ENCODE measurements around the gene CCSER1.
A peak's percentile ranks its signal among the peaks of the same experiment; 100 is the strongest.
"Not testable (repeated sequence)": the region's sequence is repeated elsewhere in the genome, so short reads cannot be mapped to it uniquely, and the experiment has no call there.

CCSER1 gene

DNA sequence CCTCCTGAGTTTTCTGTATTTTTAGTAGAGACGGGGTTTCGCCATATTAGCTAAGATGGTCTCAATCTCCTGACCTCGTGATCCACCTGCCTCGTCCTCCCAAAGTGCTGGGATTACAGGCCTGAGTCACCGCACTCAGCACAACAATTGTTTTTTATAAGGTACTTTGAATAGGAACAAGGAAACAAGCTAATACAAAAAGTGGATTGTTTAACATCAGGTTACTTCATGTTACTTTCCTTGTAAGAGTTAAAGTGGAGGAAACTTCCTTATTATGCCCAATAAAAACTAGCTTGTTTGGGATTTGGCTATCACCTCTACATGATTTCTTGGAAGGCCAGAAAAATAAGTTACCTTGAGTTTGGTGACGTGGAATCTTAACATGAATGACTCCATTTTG, 698.7 kb downstream of the CCSER1 start:
- no peak for DNase-seq (ENCODE audit: low spot score)

DNA sequence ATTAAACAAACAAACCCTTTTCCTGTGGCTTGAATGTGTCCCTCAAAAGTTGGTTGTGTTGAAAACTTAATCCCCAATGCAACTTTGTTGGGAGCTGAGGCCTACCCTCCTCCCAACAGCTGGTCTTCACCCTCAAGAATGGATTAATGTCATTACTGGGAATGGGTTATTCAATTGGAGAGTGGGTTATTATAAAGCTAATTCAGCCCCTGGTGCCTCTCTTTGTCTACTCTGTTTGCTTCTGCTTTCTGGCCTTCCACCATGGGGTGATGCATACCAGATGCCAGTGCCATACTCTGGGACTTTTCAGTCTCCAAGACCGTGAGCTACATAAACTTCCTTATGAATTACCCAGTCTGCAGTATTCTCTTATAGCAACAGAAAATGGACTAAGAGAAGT, 706.5 kb downstream of the CCSER1 start:
- no peak for DNase-seq (ENCODE audit: low spot score)

DNA sequence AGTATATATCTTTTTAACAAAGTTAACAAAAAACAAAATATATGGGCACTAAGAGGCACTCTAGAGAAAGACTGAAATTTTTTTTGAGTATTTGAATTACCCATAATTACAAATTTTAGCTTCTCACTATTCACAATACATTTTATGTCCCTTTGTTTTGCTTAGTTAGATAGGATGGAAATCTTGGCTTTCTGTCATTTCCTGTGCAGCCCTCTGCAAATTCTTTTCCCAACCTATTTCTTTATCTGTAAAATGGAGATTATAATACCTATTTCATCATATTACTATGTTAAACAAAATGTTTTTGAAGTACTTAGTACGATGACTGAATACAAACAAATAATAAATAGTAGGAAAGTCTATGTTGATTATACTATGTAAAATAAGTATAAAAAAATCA, 710.0 kb downstream of the CCSER1 start:
- DNase-seq (ENCODE audit: low spot score), result no peak

DNA sequence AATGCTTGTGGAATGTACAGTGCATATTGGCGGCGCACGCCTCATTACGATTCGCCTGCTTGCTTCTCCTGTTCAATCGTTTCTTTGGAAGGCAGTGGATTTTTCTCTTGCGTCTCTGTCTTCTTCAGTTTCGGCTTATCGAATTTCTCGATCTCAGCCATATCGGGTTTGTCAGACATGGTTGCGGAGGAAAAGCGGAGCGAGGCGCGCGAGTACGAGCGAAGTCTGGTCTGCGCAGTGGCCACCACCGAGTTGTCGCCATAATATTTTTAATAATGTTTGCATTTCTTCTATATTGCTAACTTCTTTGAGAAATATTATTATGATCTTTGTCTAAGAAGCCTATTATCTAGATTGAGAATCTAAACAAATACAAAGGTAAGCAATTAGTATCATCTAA, 711.7 kb downstream of the CCSER1 start:
- DNase-seq (ENCODE audit: low spot score), result not testable (repeated sequence)

DNA sequence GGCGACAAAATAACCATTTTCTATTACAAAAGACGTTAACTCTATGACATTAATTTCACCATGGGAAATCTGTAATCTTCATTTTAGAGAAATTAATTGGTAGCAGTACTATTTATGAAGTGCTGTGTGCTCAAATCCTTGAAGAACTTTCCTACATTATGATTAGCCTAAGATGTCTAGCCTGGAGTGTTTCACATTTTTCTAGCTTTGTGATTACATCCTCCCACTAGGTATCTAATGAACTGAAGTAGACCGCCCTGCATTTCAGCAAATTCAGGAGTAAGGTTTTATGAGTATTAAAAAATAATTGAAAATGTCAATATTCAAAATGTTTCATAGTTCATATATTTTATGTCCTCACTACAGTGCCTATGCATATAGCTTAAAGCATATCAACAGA, 713.1 kb downstream of the CCSER1 start:
- DNase-seq (ENCODE audit: low spot score), result no peak

DNA sequence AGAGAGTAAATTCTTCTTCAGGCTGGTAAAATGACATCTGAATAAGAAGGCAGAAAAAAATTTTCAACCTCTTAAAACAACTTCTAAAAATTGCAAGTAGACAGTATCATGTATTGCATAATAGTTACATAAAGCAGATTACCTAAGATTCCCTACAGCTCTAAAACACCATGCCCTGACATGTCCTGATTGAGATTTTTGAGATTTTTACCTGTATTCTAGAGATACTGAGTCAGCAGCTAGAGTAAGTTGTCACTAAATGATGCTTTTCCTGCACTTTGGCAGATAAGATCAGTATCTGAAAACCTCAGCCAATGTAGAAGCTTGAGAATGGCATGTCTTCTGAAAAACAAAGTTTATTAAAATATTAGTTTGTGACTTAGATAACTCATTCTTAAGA, 713.6 kb downstream of the CCSER1 start:
- no peak for DNase-seq (ENCODE audit: low spot score)

DNA sequence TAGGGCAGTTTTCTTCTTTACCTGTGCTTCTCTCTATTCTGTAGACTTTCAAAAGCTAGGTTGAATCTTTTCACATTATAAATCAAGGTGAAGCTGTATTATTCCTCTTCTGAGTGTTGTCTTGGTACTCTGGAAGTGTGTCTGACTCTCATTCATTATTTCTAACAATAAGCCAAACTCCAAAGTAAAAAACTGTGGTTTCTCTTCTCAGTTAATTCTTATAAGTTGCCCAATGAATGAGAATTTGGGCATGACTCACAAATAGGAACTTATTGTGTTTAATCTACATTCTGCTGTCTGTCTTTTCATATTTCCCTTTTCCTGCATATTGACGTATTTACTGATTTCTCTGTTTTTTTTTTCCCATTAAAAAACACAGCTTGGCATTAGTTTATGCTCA, 714.5 kb downstream of the CCSER1 start:
- DNase-seq (ENCODE audit: low spot score), result no peak

DNA sequence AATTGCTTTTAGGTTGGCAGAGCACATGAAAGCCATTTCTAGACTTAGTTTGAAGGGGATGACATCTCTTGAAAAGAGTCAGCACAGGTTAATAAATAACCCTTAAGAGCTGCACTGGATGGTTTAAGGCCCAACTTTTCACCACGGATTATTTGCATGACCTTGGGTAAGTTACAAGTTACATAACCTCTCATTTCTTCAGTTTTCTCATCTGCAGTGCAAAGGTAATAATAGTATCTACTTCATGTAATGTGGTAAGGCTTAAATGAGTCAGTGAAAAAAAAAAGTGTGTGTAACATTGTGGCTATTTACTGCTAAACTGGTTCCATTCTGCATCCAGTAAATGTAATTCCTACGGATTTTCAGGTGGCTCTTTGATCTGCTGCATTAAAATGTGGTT, 715.8 kb downstream of the CCSER1 start:
- DNase-seq (ENCODE audit: low spot score), result no peak

DNA sequence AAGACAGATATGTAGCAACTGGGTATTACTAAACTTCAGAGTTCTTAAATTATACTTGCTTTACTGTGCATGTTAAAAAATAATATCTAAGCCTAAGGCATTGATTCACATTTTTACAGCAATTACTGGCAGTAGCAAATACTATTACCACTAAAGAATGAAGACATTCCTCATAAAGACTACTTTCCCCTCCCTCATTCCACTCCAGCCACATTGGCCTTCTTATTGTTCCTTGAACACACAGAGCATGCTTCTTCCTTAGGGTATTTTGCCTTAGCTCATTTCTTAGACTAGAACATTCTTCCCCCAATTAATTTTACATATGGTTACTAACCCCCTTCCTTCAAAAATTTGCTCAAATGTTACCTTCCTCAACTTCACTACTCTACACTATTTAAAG, 717.0 kb downstream of the CCSER1 start:
- no peak for DNase-seq (ENCODE audit: low spot score)

DNA sequence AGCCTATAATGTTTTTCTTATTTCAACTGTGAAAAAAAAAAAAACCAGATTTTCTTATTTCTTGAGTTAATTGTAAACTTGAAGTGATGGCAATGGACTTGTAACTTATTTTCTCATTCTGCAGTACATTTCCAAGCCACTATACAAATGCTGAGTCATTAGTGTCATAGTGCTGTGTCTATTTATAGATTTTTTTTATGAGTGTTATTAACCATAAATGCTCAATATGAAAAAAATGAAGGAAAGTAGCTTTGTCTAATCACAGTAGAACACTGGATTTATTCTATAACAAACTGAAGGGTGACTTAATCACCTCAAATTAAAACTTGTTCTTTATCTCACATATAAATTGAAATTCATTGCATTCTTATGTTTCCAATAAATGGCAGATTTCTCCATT, 718.6 kb downstream of the CCSER1 start:
- no peak for DNase-seq (ENCODE audit: low spot score)

DNA sequence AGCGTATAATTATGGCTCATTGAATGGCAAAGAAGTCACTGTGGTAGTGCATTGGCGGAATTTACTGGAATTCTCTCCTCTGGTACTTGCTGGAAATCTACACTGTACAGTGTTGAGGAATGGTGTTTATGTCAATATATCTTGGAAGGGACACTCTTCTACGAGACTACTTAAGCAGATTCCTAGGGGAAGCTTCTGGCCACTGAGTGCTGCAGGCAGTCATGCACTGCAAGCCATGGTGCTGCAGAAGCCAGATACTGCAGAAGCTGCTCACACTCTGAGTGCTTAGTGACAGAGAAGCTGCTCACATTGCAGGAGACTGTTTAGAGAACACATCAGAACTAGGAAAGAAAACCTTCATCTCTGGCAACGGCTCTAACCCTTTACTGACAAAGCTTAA, 725.0 kb downstream of the CCSER1 start:
- peak; percentile 7 for DNase-seq (ENCODE audit: low spot score)

DNA sequence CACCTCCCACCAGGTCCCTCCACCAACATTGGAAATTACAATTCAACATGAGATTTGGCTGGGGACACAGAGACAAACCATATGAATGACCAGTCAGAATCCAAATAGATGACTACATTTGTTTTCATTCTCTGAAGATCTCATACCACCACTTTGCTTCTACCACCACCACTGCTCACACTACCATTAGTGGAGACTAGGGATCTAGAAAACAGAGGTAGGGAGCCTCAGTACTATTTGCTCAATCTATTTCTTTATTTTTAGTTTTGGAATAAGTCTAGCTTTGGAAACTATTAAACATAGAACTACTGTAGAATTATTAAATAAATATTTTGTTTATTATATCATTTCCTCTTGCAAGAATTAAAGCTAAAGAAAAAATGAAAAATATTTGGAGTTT, 727.9 kb downstream of the CCSER1 start:
- no peak for DNase-seq (ENCODE audit: low spot score)

DNA sequence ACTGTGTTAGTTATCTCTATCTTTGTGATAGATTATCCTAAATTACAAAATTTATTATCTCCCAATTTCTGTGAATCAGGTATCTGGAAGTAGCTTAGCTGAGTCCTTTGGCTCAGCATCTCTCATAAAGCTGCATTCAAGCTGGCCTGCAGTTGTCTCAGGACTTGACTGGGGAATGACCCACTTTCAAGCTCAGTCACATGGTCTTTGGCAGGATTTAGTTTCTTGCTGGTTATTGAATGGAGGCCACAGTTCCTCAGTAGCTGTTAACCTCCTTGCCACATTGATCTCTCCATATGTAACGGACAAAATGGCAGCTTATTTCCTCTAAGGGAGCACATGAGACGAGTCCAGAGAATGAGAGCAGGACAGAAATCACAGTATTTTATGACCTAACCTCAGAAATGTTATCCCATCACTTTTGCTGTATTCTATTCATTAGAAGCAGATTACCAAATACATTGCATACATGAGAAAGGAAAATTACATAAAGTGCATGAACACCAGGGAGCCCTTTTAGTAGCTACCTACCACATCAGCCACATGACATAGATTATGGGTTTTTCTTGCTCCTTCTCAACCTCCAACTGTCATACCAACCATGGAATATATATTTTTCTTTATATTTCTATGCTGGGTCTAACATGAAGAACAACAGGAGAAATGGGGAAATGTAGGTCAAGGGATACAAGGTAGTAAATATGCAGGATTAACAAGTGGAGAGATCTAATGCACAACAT, 730.1 kb downstream of the CCSER1 start:
- no peak for DNase-seq (ENCODE audit: low spot score)

DNA sequence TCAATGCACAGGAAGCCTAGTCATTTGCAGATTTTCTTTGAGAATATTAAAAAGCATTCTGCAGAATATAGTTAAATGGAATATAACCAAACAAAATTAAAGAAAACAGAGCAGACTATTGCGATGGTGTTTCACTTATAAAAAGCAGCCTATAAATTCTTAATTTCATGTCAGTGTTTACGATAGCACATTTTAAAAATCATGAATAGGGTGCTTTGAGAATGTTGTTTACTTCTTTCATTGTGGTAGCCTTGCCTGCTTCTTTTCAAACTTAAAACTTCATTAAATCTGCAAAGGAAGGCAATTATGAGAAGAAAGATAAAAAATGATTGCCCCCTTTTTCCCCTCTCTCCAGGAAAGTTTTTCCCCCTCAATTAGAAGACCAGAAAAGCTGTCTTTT, 748.6 kb downstream of the CCSER1 start:
- no peak for DNase-seq (ENCODE audit: low spot score)

DNA sequence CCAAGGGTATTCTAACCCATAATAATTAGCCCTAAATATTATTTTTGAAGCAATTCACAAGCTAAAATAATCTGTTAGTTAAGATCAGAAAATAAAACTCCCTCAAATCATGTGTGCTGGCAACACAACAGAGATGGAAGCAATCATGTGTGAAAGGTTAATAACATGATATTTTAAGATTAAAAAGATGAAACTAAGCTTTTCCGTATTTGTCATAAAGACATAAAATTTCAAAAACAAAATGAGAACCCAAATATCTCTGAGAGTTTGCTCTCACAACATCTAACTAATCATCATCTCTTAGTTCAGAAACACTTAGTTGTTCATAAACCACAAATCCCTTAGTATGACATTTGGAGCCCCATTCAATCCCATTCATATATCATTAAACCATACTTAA, 749.1 kb downstream of the CCSER1 start:
- DNase-seq (ENCODE audit: low spot score), result no peak

DNA sequence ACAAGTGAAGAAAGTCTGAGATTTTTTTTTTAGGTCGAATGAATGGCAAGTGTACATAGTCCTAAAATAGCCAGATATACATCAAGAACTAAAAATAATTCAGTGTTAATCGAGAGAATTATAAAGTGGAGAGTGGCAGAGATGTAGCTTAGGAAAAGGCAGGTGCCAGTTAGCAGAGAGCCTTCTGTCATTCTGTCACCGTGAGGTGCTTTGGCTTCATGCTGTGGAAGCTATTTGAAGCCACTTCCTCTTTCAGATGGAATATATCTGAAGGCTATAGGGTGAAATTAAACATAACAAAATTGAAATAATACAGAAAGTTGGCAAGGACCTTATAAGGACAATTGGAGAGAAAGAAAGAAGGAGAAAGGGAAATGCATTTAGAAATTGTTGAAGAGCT, 756.3 kb downstream of the CCSER1 start:
- no peak for DNase-seq (ENCODE audit: low spot score)

DNA sequence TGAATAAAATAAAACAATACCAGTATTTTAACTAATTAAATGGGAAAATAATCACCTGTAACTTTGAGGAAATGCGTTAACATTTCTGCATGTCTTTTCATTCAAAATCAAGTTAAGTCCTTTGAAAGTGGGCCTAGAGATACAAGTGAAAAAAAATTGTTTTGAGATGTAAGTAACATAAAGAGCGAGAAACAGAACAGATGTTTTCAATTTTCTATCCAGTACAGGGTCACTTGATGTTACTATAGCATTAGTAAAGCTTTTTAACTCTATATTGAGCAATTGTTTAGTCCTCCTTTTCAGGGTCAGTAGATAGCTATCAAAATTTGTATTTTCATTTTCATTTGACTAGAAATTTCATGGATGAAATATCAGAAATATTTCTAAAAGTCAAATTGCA, 761.4 kb downstream of the CCSER1 start:
- no peak for DNase-seq (ENCODE audit: low spot score)

DNA sequence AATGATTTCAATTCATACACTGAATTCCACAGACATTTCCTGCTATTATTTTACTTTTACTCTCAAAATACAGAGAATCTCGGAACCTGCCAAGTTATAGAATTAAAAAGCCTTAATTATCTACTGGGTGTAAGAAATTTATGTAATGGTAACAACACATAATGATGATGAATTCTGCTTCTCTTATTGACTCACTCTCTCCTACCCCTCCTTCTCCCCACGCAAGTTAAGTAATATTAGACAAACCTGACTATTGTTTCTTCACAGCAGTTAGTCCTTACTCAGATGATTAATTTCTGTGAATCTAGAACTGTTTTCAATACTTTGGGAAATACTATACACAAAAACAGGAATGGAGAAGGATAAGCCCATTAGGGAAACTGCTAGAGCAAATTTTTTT, 762.0 kb downstream of the CCSER1 start:
- DNase-seq (ENCODE audit: low spot score), result no peak

DNA sequence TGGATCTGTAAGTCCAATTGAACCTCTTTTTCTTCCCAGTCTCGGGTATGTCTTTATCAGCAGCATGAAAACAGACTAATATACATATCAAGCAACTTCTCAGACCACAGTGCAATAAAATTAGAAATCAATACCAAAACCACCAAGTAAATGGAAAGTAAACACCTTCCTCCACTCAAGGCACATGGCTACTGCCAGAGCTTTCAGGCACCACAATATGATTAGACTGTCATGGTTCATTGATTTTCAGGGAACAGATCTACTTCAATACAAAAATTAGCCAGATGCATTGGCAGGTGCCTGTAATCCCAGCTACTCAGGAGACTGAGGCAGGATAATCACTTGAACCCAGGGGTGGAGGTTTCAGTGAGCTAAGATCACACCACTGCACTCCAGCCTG, 776.2 kb downstream of the CCSER1 start:
- DNase-seq (ENCODE audit: low spot score), result peak; percentile 92

DNA sequence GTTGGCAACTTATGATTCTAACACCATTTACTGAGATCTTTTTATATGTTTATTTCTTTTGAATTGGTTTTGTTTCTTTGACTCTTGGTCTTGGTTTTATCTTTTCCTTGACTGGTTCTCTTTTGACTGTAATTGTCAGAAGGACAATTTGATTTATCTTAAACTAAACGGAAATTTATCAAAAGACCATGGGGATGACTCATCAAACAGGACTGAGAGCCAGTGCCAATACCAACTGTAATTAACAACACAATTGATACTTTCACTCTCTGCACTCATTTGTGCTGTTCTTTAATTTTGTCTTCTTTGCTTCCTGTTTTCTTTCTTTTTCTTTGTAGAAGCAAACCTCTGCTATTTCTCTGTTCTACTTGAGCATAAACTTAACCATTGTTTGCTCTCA, 776.8 kb downstream of the CCSER1 start:
- peak; percentile 7 for DNase-seq (ENCODE audit: low spot score)

DNA sequence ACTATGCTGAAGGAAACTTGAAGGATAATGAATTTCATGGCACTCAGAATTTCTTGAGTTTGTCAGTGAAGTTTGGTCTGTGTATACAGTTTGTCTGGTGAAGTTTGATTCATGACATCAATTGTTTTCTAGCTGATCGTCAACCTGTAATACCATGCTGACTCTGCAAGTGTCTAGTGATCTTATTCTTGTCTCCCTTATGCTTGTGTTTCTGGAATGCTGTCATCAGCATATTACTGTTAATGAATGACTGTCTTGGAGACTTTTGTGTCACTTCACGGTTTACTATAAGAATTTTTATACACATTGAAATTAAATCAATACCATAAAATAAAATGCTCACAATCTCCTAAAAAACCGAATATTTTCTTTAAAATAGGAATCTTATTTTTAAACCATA, 779.0 kb downstream of the CCSER1 start:
- no peak for DNase-seq (ENCODE audit: low spot score)

DNA sequence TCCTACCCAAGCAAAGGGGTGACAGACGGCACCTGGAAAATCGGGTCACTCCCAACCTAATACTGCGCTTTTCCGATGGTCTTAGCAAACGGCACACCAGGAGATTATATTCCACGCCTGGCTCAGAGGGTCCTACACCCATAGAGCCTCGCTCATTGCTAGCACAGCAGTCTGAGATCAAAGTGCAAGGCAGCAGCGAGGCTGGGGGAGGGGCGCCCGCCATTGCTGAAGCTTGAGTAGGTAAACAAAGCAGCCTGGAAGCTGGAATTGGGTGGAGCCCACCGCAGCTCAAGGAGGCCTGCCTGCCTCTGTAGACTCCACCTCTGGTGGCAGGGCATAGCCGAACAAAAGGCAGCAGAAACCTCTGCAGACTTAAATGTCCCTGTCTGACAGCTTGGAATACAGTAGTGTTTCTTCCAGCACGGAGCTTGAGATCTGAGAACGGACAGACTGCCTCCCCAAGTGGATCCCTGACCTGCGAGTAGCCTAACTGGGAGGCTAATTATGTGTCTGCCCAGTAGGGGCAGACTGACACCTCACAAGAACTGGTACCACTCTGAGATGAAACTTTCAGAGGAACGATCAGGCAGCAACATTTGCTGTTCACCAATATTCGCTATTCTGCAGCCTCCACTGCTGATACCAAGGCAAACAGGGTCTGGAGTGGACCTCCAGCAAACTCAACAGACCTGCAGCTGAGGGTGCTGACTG, 784.7 kb downstream of the CCSER1 start:
- DNase-seq (ENCODE audit: low spot score), result not testable (repeated sequence)

DNA sequence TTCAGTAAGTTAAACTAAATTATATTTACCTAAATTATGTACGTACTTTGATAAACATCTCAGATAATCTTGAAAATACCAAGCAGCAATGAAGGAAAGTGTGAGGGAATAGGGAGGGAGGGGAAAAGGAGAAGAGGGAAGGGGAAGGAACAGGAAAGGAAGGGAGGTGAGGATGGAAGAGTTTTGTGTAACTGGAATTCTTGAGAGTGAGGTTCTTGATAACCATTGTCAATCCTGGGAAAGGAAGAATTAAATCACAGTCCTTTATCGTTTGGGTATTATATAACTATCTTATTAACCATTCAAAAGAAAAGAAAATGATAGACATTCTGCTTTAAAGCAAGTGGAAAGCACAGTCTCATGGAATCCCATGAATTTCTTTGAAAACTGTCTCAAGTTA, 795.0 kb downstream of the CCSER1 start:
- DNase-seq (ENCODE audit: low spot score), result no peak

DNA sequence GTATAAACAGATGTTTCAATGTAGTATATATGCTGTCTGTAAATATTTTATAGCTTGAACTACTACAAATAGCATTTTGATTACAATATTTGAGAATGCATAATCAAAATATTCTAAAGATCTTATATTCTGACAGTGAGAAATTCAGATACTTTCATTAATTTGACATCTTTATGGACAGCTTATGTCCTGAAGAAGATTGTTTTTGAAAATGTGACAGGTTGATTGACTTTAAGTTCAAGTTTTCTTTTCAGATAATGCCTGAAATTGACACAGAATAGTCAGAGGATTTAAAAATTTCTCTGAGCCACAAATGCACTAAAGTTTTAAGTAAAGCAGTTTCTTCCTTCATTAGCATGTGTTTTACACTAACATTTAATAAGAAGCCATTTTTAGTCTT, 799.8 kb downstream of the CCSER1 start:
- DNase-seq (ENCODE audit: low spot score), result no peak
